AG09319 (cell line): ENCODE results near the gene PIN4.
A peak's percentile ranks its signal among the peaks of the same experiment; 100 is the strongest.

Experiments used
- DNase-seq: peaks from one replicate; pipeline ENCODE4 v3.0.0-alpha.2; 2010; ENCODE audit warnings: low read depth; ENCODE audit errors: extremely low read depth
- TF ChIP-seq, protein P1 (sequence below): IDR thresholded peaks from 2 replicates; pipeline ENCODE4 v1.5.1; 2011; ENCODE audit warnings: low read depth, mild to moderate bottlenecking, inconsistent platforms, low read length, moderate library complexity

The PIN4 gene

GRCh38 chrX:72236841-72237240 is 55.3 kb downstream of the PIN4 start:
- TF ChIP-seq, protein P1, sequence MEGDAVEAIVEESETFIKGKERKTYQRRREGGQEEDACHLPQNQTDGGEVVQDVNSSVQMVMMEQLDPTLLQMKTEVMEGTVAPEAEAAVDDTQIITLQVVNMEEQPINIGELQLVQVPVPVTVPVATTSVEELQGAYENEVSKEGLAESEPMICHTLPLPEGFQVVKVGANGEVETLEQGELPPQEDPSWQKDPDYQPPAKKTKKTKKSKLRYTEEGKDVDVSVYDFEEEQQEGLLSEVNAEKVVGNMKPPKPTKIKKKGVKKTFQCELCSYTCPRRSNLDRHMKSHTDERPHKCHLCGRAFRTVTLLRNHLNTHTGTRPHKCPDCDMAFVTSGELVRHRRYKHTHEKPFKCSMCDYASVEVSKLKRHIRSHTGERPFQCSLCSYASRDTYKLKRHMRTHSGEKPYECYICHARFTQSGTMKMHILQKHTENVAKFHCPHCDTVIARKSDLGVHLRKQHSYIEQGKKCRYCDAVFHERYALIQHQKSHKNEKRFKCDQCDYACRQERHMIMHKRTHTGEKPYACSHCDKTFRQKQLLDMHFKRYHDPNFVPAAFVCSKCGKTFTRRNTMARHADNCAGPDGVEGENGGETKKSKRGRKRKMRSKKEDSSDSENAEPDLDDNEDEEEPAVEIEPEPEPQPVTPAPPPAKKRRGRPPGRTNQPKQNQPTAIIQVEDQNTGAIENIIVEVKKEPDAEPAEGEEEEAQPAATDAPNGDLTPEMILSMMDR: no peak
- no peak for DNase-seq

GRCh38 chrX:72238183-72238582 is 56.6 kb downstream of the PIN4 start:
- DNase-seq: no peak
- TF ChIP-seq, protein P1: no peak

GRCh38 chrX:72238721-72239475 is 57.3 kb downstream of the PIN4 start, which contains the start of gene ERCC6L:
Gene ERCC6L, minus strand, starts transcription at chrX:72239027. Its CDS starts 116 bp downstream, at chrX:72238911.
- peak; percentile 44 for DNase-seq
- TF ChIP-seq, protein P1: no peak

- TF ChIP-seq, protein P1: no peak
- no peak for DNase-seq
Measured at GRCh38 chrX:72240976-72241375, 59.4 kb downstream of the PIN4 start.

DNA sequence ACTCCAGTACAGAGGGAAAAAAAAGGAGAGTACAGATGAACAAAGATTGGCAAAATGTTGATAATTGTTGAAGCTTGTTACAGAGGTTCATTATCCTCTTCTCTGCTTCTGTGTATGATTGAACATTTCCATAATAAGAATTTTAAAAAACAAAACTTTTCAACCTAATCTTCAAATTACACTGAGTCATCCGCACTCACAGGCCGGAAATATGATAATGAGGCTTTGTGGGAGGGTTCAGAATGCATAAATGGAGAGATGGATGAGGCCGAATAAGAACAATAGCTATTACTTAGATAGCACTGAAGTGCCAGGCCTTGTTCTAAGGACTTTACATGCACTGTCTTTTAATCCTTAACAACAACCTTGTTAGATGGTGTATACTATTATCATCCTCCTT is 61.9 kb downstream of the PIN4 start:
- DNase-seq: no peak
- TF ChIP-seq, protein P1: no peak

DNA sequence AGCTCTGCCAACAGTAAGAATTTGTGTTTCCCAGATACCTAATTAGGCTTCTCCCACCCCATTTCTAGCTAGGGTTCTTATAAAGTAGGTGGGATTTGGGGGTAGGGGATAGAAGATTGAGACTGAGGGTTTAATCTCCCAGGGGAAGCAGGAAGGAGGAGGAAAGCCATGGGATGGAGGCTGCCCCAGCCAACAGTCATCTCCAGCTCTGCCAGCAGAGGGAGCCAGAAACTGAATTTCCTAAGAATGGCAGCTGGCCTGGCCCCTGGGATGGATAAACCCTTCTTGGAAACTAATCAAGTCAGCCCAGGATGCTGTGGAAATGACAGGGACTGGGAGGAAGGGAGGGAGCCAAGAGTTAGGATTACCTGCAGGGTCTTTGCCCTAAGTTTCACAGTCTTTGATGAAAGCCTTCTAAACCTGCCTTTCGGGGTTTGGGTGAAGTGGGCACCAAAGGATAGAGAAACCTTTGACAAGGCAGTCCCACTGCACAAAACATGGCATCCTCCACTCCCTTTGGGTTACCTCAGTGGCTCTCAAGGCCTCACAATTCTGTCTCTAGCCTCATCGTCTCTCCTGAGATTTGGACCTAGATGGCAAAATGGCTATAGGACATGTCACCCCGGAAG is 64.0 kb downstream of the PIN4 start:
- DNase-seq: no peak
- TF ChIP-seq, protein P1: peak; percentile 82

DNA sequence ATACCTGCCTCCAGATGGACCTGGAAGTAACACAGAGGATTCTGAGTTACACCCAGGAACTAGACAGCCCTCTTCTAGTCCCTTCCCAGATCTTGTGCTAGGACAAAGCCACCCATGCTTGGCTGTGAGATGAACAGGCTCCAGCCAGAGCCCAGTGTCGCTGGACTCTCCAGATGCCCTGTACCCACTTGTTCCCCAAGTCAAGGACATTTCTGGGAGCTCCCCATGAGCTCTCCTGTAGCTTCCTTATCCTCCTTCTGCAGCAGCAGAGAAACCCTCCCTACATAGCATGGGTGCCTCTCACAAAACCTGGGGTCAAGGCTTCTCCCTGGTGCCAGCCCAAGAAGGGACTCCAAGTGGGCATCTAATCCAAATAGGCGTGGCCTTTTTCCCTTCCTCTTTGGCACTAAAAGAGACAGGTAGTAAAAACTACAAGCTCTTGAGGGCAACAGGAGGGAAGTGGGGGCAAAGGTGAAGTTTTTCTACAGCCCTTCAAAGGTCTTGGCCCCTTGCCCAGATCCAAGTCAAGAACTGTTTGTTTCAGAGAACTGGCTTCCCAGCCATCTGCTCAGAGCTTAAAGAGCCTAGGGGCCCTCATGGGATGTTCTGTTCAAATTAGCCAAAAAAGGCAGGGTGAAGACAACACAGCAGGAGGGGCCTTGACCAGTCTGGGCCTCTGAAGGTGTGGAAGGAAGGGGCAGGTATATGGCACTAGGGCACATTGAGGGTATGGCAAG is 65.8 kb downstream of the PIN4 start:
- DNase-seq: no peak
- TF ChIP-seq, protein P1: no peak
